H1 (cell line): ENCODE results near the gene BMERB1. TPM values are rescaled to one million over a fixed set of nuclear protein-coding genes. Genes with fewer than 3 reads are reported as not detected.

ENCODE experiments used
- CTCF ChIA-PET: fragments of 300-600 bp; sonication (Branson Sonifier 250); formaldehyde crosslinking; loops from one replicate; lab custom pipeline; 2021; ENCODE audit not compliant: partially characterized antibody; lab: Charles Lee
- POLR2A ChIA-PET: fragments of 300-600 bp; sonication (Branson Sonifier 250); formaldehyde crosslinking; loops from one replicate; lab custom pipeline; 2021; ENCODE audit warnings: inconsistent platforms; ENCODE audit not compliant: partially characterized antibody; lab: Charles Lee
- DNase-seq, 2 experiments: peaks; one replicate each; pipeline versions ENCODE4 v3.0.0 to v3.0.0-alpha.2; 2010 to 2022; ENCODE audit warnings: low spot score in 2 of 2, low read depth in 1 of 2, mixed read lengths in 1 of 2
- FAIRE-seq: peaks from 2 replicates; lab custom pipeline; 2011; peaks lifted over from hg19 to GRCh38; lab: Jason Lieb, UNC
- H2AFZ ChIP-seq: 2 replicates; pipeline ENCODE4 v1.8.1; 2012; ENCODE audit warnings: low read length, inconsistent platforms
- H2AK5ac ChIP-seq: 2 replicates; pipeline ENCODE4 v1.6.1; 2013; ENCODE audit warnings: low read depth, low read length
- H2BK120ac ChIP-seq: replicated peaks from 2 replicates; pipeline ENCODE3; 2013; ENCODE audit warnings: low read depth, low read length, inconsistent platforms
- H2BK12ac ChIP-seq: 2 replicates; pipeline ENCODE4 v1.6.1; 2013; ENCODE audit warnings: low read depth, low read length
- H2BK15ac ChIP-seq: 2 replicates; pipeline ENCODE4 v1.6.1; 2013; ENCODE audit warnings: low read length
- H2BK20ac ChIP-seq: 2 replicates; pipeline ENCODE4 v1.6.1; 2013; ENCODE audit warnings: low read length
- H2BK5ac ChIP-seq: 2 replicates; pipeline ENCODE4 v1.6.1; 2013; ENCODE audit warnings: low read depth, low read length
- H3K14ac ChIP-seq: 2 replicates; pipeline ENCODE4 v1.6.1; 2013; ENCODE audit warnings: inconsistent platforms; ENCODE audit not compliant: insufficient read length
- H3K18ac ChIP-seq: 2 replicates; pipeline ENCODE4 v1.6.1; 2013; ENCODE audit warnings: low read length; ENCODE audit errors: extremely low read depth
- H3K23ac ChIP-seq: 2 replicates; pipeline ENCODE4 v1.6.1; 2013; ENCODE audit warnings: inconsistent platforms; ENCODE audit not compliant: insufficient read length
- H3K23me2 ChIP-seq: 2 replicates; pipeline ENCODE4 v1.6.1; 2013; ENCODE audit warnings: low read depth, low read length
- H3K27ac ChIP-seq: 2 replicates; pipeline ENCODE4 v1.6.1; 2011; ENCODE audit warnings: low read depth, low read length, inconsistent platforms
- H3K27me3 ChIP-seq, 4 experiments: replicated peaks in 1 of 4; 1 replicate in 1 of 4; 2 replicates in 3 of 4; pipeline versions ENCODE4 v1.6.1 to v1.8.1; 2011 to 2013; ENCODE audit warnings: low read length in 3 of 4, mild to moderate bottlenecking in 3 of 4, inconsistent platforms in 2 of 4, mixed read lengths in 2 of 4, moderate library complexity in 1 of 4; ENCODE audit not compliant: control insufficient read depth in 3 of 4, insufficient read depth in 3 of 4; ENCODE audit errors: extremely low read depth in 1 of 4
- H3K36me3 ChIP-seq, 4 experiments: 2 replicates each; pipeline versions ENCODE4 v1.6.1 to v1.8.1; 2011 to 2013; ENCODE audit warnings: mild to moderate bottlenecking in 4 of 4, low read length in 3 of 4, moderate library complexity in 2 of 4, control low read depth in 1 of 4, inconsistent platforms in 1 of 4; ENCODE audit not compliant: insufficient read depth in 4 of 4, control insufficient read depth in 2 of 4
- H3K4ac ChIP-seq: replicated peaks from 2 replicates; pipeline ENCODE3; 2013; ENCODE audit warnings: low read length, low read depth, mixed read lengths, inconsistent platforms; ENCODE audit not compliant: insufficient read length
- H3K4me1 ChIP-seq, 4 experiments: replicated peaks in 1 of 4; 1 replicate in 1 of 4; 2 replicates in 3 of 4; pipeline versions ENCODE4 v1.6.1 to v1.8.1; 2011 to 2013; ENCODE audit warnings: low read length in 3 of 4, inconsistent platforms in 2 of 4, mixed read lengths in 1 of 4; ENCODE audit not compliant: insufficient read depth in 4 of 4, control insufficient read depth in 3 of 4
- H3K4me2 ChIP-seq, 2 experiments: 2 replicates each; pipeline versions ENCODE4 v1.6.1 to v1.8.1; 2011 to 2013; ENCODE audit warnings: low read depth in 2 of 2, low read length in 2 of 2, control low read depth in 1 of 2, inconsistent platforms in 1 of 2, mild to moderate bottlenecking in 1 of 2; ENCODE audit not compliant: insufficient read depth in 1 of 2
- H3K4me3 ChIP-seq, 4 experiments: fragments of 200-600, 300-600 bp in 1 of 4; sonication (generic), shearing (Covaris generic), sonication (Bioruptor Twin) in 1 of 4; 2 replicates each; pipeline versions ENCODE4 v1.5.1 to v1.8.1; 2011 to 2016; ENCODE audit warnings: low read length in 4 of 4, low read depth in 3 of 4, control low read depth in 2 of 4, inconsistent platforms in 2 of 4, mild to moderate bottlenecking in 2 of 4, mixed read lengths in 1 of 4, moderate library complexity in 1 of 4; ENCODE audit not compliant: insufficient read depth in 2 of 4; ENCODE audit errors: extremely low read depth in 1 of 4
- H3K56ac ChIP-seq: replicated peaks from 2 replicates; pipeline ENCODE3; 2013; ENCODE audit warnings: low read depth, mild to moderate bottlenecking, mixed read lengths, low read length, inconsistent platforms; ENCODE audit not compliant: insufficient read length
- H3K79me1 ChIP-seq: 2 replicates; pipeline ENCODE4 v1.6.1; 2013; ENCODE audit warnings: low read depth, low read length, control low read depth
- H3K79me2 ChIP-seq, 2 experiments: 2 replicates each; pipeline versions ENCODE4 v1.6.1 to v1.8.1; 2012 to 2013; ENCODE audit warnings: low read length in 2 of 2, mild to moderate bottlenecking in 2 of 2, inconsistent platforms in 1 of 2; ENCODE audit not compliant: insufficient read depth in 2 of 2, control insufficient read depth in 1 of 2
- H3K9ac ChIP-seq, 4 experiments: replicated peaks in 1 of 4; 1 replicate in 1 of 4; 2 replicates in 3 of 4; pipeline versions ENCODE4 v1.6.1 to v1.8.1; 2011 to 2013; ENCODE audit warnings: low read depth in 3 of 4, low read length in 3 of 4, control low read depth in 2 of 4, mild to moderate bottlenecking in 2 of 4, moderate library complexity in 2 of 4, inconsistent platforms in 1 of 4; ENCODE audit errors: extremely low read depth in 1 of 4
- H3K9me3 ChIP-seq, 2 experiments: 2 replicates each; pipeline versions ENCODE4 v1.6.1 to v1.8.1; 2012 to 2013; ENCODE audit warnings: mild to moderate bottlenecking in 2 of 2, moderate library complexity in 2 of 2, control low read depth in 1 of 2, inconsistent platforms in 1 of 2, low read depth in 1 of 2, low read length in 1 of 2, mixed read lengths in 1 of 2; ENCODE audit not compliant: insufficient read depth in 2 of 2
- H4K20me1 ChIP-seq, 2 experiments: replicated peaks in 1 of 2; 2 replicates each; pipeline versions ENCODE3 to v1.8.1; 2011 to 2013; ENCODE audit warnings: inconsistent platforms in 2 of 2, low read length in 2 of 2, mild to moderate bottlenecking in 1 of 2; ENCODE audit not compliant: insufficient read depth in 2 of 2, control insufficient read depth in 1 of 2
- H4K5ac ChIP-seq: 2 replicates; pipeline ENCODE4 v1.6.1; 2013; ENCODE audit warnings: low read length, low read depth, mixed read lengths, inconsistent platforms; ENCODE audit not compliant: insufficient read length
- H4K8ac ChIP-seq: 2 replicates; pipeline ENCODE4 v1.8.0; 2013; ENCODE audit warnings: mild to moderate bottlenecking, moderate library complexity, low read length, inconsistent platforms; ENCODE audit not compliant: insufficient read depth; ENCODE audit errors: extremely low read depth
- H4K91ac ChIP-seq: replicated peaks from 2 replicates; pipeline ENCODE3; 2013; ENCODE audit warnings: low read length, mixed read lengths, inconsistent platforms; ENCODE audit not compliant: insufficient read length
- ATF2 ChIP-seq: IDR thresholded peaks from 2 replicates; pipeline ENCODE4 v1.6.1; 2012; ENCODE audit warnings: low read length, inconsistent platforms
- BACH1 ChIP-seq: IDR thresholded peaks from 2 replicates; pipeline ENCODE4 v1.6.1; 2012; ENCODE audit warnings: low read length, improper control_type of control experiment
- CHD2 ChIP-seq: IDR thresholded peaks from 2 replicates; pipeline ENCODE4 v1.6.1; 2012; ENCODE audit warnings: low read length, improper control_type of control experiment
- POLR2A ChIP-seq, 2 experiments: IDR thresholded peaks; 1 replicate in 1 of 2; 2 replicates in 1 of 2; pipeline ENCODE4 v1.6.1; 2011; ENCODE audit warnings: low read depth in 2 of 2, low read length in 2 of 2, mild to moderate bottlenecking in 2 of 2; ENCODE audit errors: control extremely low read depth in 1 of 2
- POU5F1 ChIP-seq: IDR thresholded peaks from 2 replicates; pipeline ENCODE4 v1.6.1; 2011; ENCODE audit warnings: low read depth, mild to moderate bottlenecking, low read length, moderate library complexity
- RNF2 ChIP-seq: fragments of 200-900, 300-1000 bp; sonication (generic); IDR thresholded peaks from 2 replicates; pipeline ENCODE4 v1.7.1; 2016; ENCODE audit warnings: borderline replicate concordance, low read depth, mild to moderate bottlenecking, antibody characterized with exemption, low read length; ENCODE audit not compliant: poor library complexity, severe bottlenecking; ENCODE audit errors: missing control alignments
- ZNF274 ChIP-seq: IDR thresholded peaks from 2 replicates; pipeline ENCODE4 v1.7.0; 2012; ENCODE audit warnings: low read length, borderline replicate concordance; ENCODE audit errors: extremely low read depth
- whole genome bisulfite sequencing, 2 experiments: shearing (Covaris generic) in 1 of 2; methylation state at CpG; one replicate each; pipeline versions ENCODE4 v1.1.6 to v1.1.7; 2013 to 2015; ENCODE audit warnings: low lambda C conversion rate in 2 of 2, mixed read lengths in 2 of 2, inconsistent platforms in 1 of 2, low coverage in 1 of 2, missing lambda C conversion rate in 1 of 2; ENCODE audit not compliant: insufficient replicate concordance in 2 of 2, insufficient coverage in 1 of 2, insufficient read length in 1 of 2; ENCODE audit errors: extremely low coverage in 1 of 2, missing lambda C conversion rate in 1 of 2; 5-methylcytosine and 5-hydroxymethylcytosine counted together
- polyA plus RNA-seq, 7 experiments: library from polyadenylated mRNA; depleted of rRNA in 3 of 7; stranded (reverse) in 5 of 7; unstranded in 2 of 7; fragments of >200 nt in 5 of 7; fragments of 200-250 nt in 2 of 7; gene quantifications; 1 replicate in 5 of 7; 2 replicates in 1 of 7; 4 replicates in 1 of 7; pipeline versions ENCODE4 v1.2.1 to v1.2.3, GENCODE V29; 2011 to 2013; ENCODE audit warnings: missing spikeins in 2 of 7, mixed read lengths in 2 of 7
- total RNA-seq: library from RNA; stranded (reverse); fragmentation: NEBNext Ultra II Directional; extraction: Animal tissue kit (Norgen Biotek cat#: 25700); gene quantifications from 2 replicates; pipeline ENCODE4 v1.2.1, GENCODE V29; 2021

The BMERB1 gene
- total and polyA plus RNA-seq, 2 of the 8 experiments (the other 6 are each of a cell fraction or from before 2014, with no cell fraction given) = 23.5 to 27.1 TPM

DNA sequence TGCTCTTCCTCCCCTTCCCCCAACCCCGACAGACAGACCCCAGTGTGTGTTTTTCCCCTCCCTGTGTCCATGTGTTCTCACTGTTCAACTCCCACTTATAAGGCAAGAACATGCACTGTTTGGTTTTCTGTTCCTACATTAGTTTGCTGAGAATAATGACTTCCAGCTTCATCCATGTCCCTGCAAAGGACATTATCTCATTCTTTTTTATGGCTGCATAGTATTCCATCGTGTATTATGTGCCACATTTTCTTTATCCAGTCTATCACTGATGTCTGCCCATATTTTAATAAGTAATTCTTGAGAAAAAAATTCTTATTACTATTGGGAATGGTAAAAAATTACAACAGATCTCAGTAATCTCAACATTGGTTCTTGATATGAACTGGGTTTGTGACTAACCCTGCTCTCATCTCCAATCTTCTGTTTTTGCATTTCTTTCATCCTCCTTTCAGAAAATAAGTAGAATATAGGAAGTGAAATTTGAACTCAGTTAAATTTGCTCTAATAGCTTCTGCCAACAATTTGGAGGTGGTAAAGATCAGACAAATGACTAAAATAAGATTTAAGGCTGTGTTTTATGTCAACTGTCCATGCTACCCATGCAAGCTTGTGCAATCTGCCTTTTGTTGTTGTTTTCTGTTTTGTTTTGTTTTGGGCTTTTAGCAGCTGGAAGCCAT lies 197.5 kb downstream of the BMERB1 start:
- Histone ChIP-seq H3K36me3 (peaks cover 3 to 59% (median 33%) of the 10 kb centered on the region in 4 experiments; a peak in 6 of 8 replicates), H4K91ac (no peak overlapping the region), H2BK5ac (no peak overlapping the region), H3K9me3 (no peaks in the 10 kb centered on the region), H3K23me2 (no peaks in the 10 kb centered on the region), H4K20me1 (peaks cover 0 to 1% of the 10 kb centered on the region in 2 experiments), H3K79me2 (no peaks in the 10 kb centered on the region), H4K5ac (no peak overlapping the region), H3K18ac (no peak overlapping the region), H3K23ac (no peak overlapping the region), H2BK12ac (no peak overlapping the region), H3K79me1 (no peaks in the 10 kb centered on the region), H3K4me3 (no peak overlapping the region), H2BK15ac (no peak overlapping the region), H3K4me1 (no peaks in the 10 kb centered on the region), H3K4me2 (no peak overlapping the region), H3K27ac (no peak overlapping the region), H3K14ac (no peak overlapping the region), H3K4ac (no peak overlapping the region), H2AK5ac (no peak overlapping the region), H2AFZ (no peak overlapping the region), H3K27me3 (no peaks in the 10 kb centered on the region), H2BK120ac (no peak overlapping the region), H4K8ac (no peak overlapping the region), H3K9ac (no peak overlapping the region), H2BK20ac (no peak overlapping the region), H3K56ac (no peak overlapping the region)
- CTCF ChIA-PET = interaction anchor here (0.9 kb wide), 1 partner anchor 12 kb away, joined by 3 read pairs; no protein-coding TSS in a partner anchor
- 86% methylated on average over 1 of the region's 2 CpGs; no CpG with 5 or more reads in 1 of the 2 experiments for WGBS, 2 experiments
- no peak for DNase-seq
- FAIRE-seq = no peak
- POLR2A ChIA-PET = interaction anchor here (0.6 kb wide), 1 partner anchor 29 kb away, joined by 3 read pairs; no protein-coding TSS in a partner anchor
- TF ChIP-seq RNF2 = no peak
- no peak for TF ChIP-seq BACH1
- TF ChIP-seq CHD2 = no peak
- no peak for TF ChIP-seq ATF2
- TF ChIP-seq POLR2A (IDR thresholded peaks at IDR 0.05; ENCODE audit: control extremely low read depth in 1 of 2, low read depth in 2 of 2, low read length in 2 of 2) = no peak
- no peak for TF ChIP-seq ZNF274
- TF ChIP-seq POU5F1 = no peak
